Globus pallidus (tissue), 1 donor: ENCODE data around the gene SF3B2.
"Not testable (repeated sequence)": the region's sequence is repeated elsewhere in the genome, so short reads cannot be mapped to it uniquely, and the experiment has no call there.

Experiments
- DNase-seq: peaks from one replicate; pipeline ENCODE4 v3.0.0-alpha.2; 2015; ENCODE audit warnings: low spot score

Gene SF3B2

GRCh38 chr11:66017321-66017720 lies 34.8 kb upstream of the SF3B2 start:
- DNase-seq = no peak

- DNase-seq = no peak
These were observed 32.0 kb upstream of the SF3B2 start for GRCh38 chr11:66020212-66020611.

DNA sequence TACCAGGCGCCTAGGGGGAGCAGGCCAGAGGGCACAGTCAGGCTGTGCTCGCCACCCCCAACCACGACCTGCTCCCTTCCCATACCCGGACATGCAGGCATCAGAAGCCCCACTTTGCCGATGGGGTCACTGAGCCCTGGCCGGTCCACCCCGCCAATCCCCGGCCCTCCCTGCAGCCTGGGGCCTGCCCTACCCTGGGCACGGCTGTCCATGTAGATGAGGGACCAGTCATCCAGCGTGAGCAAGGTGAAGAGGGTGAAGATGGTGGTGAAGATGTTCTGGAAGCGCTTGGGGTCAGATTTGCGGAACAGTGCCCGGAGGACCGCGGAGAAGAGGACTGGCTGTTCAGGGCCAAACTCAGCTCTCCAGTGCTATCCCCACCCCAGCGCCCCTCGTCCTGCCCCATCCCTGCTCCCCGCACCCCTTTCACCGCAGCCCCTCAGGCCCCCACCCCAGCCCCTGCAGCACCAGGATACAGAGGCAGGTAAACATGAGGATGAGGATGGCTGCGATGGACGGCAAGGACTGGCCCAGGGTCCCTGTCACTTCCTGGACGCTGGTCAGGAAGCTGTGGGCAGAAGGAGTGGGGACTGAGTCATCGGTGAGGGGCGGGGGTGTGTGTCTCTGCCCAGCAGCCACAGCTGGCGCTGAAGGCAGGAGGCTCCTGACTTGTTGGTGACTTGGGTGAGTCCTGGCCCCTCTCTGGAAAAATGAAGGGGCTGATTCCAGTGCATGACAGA lies 31.4 kb upstream of the SF3B2 start:
- no peak for DNase-seq

DNA sequence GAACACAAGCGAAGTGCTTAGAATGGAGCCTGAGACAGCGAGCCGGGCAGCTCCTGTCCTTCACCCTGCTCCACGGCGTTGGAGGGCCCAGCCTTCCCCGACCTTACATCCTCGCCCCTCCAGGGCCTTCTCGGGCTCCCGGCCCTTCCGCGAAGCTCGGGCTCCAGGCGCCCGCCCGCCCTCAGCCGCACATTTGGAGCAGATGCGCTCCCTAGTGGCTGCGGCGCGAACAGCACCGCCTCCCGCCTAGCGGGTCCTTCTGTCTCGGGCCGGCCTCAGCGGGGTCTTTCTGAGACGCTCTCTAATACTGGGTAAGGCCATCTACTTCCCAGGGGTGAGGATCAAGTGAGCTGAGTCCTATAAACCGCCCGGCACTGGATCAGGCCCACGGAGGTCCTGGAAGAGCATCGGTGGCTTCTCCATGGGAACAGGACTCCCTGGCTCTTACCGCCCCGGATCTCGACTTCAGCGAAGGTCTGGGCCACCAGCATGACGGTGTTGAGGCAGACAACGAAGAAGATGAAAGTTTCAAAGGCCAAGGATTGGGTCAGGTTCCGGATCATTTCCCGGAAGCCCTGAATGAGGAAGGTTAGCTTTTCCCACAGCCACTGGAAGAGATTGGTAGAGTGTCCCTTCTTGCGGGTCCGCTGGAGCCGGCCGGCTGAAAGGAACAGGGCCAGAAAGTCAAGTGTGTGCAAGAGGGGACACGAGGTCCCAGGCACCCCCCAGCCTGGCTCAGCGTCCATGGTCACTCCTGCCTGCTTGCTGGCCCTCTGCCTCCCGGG lies 29.6 kb upstream of the SF3B2 start:
- DNase-seq = peak; percentile 16

- DNase-seq = not testable (repeated sequence)
These were observed 29.1 kb upstream of the SF3B2 start for GRCh38 chr11:66023186-66023440.

GRCh38 chr11:66026017-66026529 lies 26.1 kb upstream of the SF3B2 start, which contains the start of gene CATSPER1:
TSS of gene CATSPER1 (minus strand) at chr11:66026479. CDS start at chr11:66026379, 100 bp downstream.
- no peak for DNase-seq

DNA sequence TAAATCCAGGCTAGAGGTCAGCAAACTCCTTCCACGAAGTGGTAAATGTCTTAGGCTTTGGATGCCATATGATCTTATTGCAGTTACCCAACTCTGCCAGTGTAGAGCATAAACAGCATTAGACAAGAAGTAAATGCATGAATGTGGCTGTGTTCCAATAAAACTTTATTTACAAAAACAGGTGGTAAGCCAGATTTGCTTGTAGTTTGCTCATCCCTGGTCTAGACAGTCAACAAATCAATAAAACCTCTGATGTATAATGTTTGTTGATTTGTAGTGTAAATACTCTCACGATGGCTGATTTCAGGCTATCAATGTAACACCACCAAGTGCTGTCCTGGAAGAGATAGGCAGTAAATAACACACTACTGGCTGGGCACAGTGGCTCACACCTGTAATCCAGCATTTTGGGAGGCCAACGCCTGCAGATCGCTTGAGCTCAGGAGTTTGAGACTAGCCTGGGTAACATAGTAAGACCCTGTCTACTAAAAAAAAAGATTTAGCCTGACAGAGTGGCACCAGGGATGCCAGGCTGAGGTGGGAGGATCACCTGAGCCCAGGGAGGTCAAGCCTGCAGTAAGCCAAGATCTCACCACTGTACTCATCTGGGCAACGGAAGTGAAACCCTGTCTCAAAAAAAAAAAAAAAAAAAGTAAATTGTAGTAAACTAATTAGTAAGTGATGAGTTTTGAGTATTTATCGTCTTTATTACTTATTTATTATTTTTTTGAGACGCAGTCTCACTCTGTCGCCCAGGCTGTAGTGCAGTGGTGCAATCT lies 19.0 kb upstream of the SF3B2 start:
- no peak for DNase-seq

GRCh38 chr11:66035653-66036333 lies 16.4 kb upstream of the SF3B2 start:
- DNase-seq = no peak

DNA sequence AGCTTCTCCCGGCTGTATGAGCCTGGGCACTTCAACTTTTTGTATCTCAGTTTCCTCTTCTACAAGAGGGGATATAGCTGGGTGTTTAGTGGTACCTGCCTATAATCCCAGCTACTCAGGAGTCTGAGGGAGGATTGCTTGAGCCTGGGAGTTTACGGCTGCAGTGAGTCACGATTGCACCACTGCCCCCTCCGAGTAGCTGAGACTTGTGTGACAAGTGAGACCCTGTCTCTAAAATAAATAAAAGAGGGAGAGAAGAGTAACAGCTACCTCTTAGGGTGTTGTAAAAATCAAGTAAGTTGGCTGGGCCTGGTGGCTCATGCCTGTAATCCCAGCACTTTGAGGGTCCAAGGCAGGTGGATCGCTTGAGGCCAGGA lies 15.8 kb upstream of the SF3B2 start:
- no peak for DNase-seq

DNA sequence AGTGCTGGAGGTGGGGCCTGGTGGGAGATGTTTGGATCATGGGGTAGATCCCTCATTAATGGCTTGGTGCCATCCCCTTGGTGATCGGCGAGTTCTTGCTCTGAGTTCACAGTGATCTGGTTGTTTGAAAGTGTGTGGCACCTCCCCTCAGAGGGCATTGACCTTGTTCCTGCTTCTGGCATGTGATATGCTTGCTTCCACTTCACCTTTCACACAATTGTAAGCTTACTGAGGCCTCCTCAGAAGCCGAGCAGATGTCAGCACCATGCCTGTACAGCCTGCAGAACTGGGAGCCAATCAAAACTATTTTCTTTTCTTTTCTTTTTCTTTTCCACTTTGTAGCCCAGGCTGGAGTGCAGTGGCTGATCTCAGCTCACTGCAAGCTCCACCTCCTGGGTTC lies 14.8 kb upstream of the SF3B2 start:
- DNase-seq = no peak

DNA sequence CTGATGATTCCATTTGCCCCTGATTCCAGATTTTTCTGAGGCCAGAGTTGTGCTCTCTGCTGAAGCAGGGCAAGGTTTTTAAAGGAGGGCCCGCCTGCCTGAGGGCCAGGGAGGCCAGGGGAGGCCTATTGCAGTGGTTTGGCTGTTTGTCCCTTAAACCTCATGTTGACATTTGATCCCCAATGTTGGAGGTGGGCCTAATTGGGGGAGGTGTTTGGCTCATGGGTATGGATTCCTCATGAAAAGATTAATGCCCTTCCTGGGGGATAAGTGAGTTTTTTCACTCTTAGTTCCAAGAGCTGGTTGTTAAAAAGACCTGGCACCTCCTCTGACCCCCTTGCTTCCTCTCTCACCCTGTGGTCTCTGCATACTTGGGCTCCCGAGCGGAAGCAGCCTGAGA lies 12.4 kb upstream of the SF3B2 start:
- no peak for DNase-seq

- DNase-seq = no peak
These were observed 9.8 kb upstream of the SF3B2 start for GRCh38 chr11:66042227-66042995.

DNA sequence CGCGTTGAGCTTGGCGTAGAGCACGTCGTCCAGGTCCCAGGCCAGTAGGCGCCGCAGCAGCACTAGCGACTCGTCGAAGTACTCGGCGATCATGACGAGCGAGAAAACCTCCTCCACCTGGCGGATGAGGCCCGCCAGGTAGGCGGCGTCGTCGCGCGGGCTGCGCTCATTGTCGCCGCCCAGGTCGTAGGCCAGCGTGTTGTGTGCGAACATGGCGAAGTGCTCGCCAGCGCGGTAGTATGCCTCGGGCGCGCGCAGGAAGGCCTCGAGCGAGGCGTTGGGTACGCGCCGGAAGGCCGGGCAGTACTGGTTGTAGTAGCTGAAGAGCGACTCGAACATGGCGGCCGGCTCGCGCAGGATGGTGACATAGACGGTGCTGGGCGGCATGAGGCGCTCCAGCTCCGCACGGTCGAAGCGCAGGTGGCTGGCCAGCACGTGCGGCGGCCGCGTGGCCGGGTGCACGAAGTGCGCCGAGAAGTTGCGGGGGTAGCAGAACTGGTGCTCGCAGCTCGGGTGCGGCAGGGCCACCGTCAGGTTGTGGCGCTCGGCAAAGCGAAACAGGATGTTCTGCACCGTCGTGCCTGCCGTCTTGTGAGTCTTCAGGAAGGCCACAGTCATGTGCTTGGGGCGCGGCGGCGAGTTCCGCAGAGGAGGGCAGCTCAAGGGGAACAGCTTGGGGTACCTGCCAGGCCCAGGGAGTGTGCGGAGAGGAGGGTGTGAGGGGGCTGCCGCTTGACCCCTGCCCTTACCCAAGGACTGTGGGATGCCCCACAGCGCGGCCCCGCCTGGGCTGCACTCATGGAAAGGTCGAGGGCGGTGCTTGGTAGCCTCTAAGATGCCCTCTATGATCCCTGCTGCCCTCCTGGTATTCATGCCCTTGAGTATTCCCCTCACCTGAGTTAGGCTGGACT lies 8.9 kb upstream of the SF3B2 start:
- no peak for DNase-seq

GRCh38 chr11:66044757-66045156 lies 7.4 kb upstream of the SF3B2 start:
- no peak for DNase-seq

DNA sequence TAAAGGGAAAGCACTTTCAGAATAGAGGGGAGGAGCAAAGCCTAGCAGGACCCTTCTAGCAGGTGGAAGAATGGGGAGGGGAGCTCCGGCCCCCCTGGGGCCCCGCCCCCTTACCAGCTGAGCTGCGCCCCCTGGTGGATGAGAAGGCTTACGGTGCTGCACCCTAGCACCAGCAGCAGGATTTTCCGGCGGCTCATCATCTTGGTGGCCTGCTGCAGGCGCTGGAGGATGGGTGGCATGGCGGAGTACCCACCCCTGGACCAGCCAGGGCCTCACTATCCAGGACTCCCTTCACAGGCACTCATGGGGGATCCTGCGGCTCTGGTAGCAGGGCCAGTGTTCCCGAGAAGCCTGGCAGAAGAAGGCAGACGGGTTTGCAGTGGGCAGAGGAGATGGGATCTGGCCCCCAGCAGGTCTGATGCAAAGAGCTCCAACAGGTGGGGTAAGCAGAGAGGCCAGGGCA lies 7.0 kb upstream of the SF3B2 start:
- peak; percentile 75 for DNase-seq

DNA sequence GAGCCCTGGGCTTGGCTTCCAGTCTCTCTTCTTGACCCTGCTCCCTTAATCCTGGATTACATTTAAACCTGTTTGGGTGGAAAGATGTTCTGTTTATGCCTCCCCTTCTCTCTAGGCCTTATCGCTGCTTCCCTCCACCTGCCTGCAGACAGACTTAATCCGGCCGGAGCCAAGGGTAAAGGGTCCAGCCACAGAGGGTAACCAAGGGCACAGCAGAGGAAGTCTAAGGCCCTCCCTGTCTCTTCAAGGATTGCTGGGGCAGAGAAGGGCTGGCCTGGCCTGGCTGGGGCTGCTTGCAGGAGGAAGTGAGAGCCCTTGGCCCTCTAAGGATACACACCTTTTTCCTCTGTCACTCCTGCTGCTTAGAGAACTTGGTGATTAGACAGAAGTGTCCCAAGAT lies 5.3 kb upstream of the SF3B2 start:
- DNase-seq = no peak

DNA sequence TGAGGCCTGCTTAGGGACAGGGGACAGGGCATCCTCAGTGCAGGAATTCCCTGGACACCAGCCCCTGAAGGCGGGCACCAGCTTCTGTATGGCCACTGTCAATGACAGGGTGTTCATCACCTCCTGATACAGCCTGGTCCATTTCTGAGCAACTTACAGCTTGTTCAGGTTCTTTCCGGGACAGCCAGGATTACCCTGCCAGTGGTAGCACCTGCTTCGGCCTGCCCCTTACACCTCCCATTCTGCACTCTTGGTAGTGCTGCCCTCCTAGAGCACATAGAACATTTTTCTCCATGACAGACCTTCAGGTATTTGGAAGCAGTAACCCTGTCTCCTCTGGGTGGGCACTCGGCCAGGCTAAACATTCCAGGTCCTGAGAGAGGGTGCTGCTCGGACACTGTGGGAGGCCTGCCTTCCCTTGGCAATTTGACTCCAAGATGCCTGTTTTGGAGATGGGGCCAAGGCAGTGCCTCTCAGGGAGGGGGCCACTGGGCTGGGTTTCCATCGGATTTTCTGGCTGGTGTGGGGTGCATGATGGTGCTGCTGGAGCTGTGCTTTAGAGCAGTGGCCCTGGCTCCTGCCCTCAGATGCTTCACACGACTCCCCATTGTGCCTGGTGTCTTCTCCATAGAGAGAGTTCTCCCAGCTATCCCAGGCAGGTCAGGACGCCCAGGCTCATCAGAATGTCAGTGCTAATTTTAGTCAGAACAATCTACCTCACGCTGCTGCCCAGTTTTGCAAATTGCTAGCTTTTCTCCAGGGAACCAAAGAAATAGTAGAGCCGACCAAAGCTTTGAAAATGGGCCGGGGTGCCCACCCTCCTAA lies 4.4 kb upstream of the SF3B2 start:
- DNase-seq = no peak

GRCh38 chr11:66048547-66049323 lies 3.4 kb upstream of the SF3B2 start, which contains the start of gene GAL3ST3:
TSS of gene GAL3ST3 (minus strand) at chr11:66049161. CDS start at chr11:66045415, 3,746 bp downstream.
- no peak for DNase-seq
